IPS-20b (cell line): Measurements from ENCODE around the gene MSS51.

Experiments
- H3K27ac ChIP-seq: one replicate; pipeline ENCODE4 v1.5.1; 2013; ENCODE audit warnings: low read length
- H3K27me3 ChIP-seq: 2 replicates; pipeline ENCODE4 v1.6.1; 2013; ENCODE audit warnings: mild to moderate bottlenecking, low read length, inconsistent platforms; ENCODE audit not compliant: insufficient read depth
- H3K36me3 ChIP-seq: 2 replicates; pipeline ENCODE4 v1.6.1; 2013; ENCODE audit warnings: low read depth, mild to moderate bottlenecking, inconsistent platforms, low read length, moderate library complexity; ENCODE audit not compliant: insufficient read depth
- H3K4me1 ChIP-seq: 2 replicates; pipeline ENCODE4 v1.6.1; 2013; ENCODE audit warnings: mild to moderate bottlenecking, control low read depth, inconsistent platforms, low read length, moderate library complexity; ENCODE audit not compliant: insufficient read depth
- H3K4me3 ChIP-seq: 2 replicates; pipeline ENCODE4 v1.5.1; 2013; ENCODE audit warnings: mild to moderate bottlenecking, low read length, inconsistent platforms
- H3K9ac ChIP-seq: 2 replicates; pipeline ENCODE4 v1.6.1; 2013; ENCODE audit warnings: low read depth, mild to moderate bottlenecking, inconsistent platforms, low read length, moderate library complexity
- H3K9me3 ChIP-seq: 2 replicates; pipeline ENCODE4 v1.6.1; 2013; ENCODE audit warnings: mild to moderate bottlenecking, low read depth, low read length, inconsistent platforms; ENCODE audit not compliant: insufficient read depth

Gene MSS51

GRCh38 chr10:73413528-73414229, 19.7 kb downstream of the MSS51 start, which contains the start of gene ANXA7:
TSS of gene ANXA7 (minus strand) at chr10:73414058. CDS start at chr10:73400856, 13,202 bp downstream.
- peak within 1 kb of the TSS; percentile 96 for H3K4me3 ChIP-seq
- H3K27me3 ChIP-seq, result no peaks in the 10 kb centered on the region
- H3K36me3 ChIP-seq, result no peaks in the 10 kb centered on the region
- H3K27ac ChIP-seq, result peak within 1 kb of the TSS; percentile 77
- H3K9ac ChIP-seq, result peak within 1 kb of the TSS; percentile 87
- H3K9me3 ChIP-seq, result no peaks in the 10 kb centered on the region
- H3K4me1 ChIP-seq, result peaks cover 11% of the 10 kb centered on the region

GRCh38 chr10:73413108-73413527, 20.2 kb downstream of the MSS51 start:
- no peaks in the 10 kb centered on the region for H3K36me3 ChIP-seq
- H3K27me3 ChIP-seq, result no peaks in the 10 kb centered on the region
- H3K4me3 ChIP-seq, result peak overlapping the region; percentile 96
- no peaks in the 10 kb centered on the region for H3K9me3 ChIP-seq
- peak overlapping the region; percentile 76 for H3K27ac ChIP-seq
- peaks cover 11% of the 10 kb centered on the region for H3K4me1 ChIP-seq
- H3K9ac ChIP-seq, result peak overlapping the region; percentile 87

- Histone ChIP-seq H3K36me3 (peaks cover 3% of the 10 kb centered on the region; the same call in 1 of the 2 replicates), H3K4me3 (no peak overlapping the region), H3K27ac (no peak overlapping the region), H3K27me3 (no peaks in the 10 kb centered on the region), H3K9me3 (no peaks in the 10 kb centered on the region), H3K9ac (no peak overlapping the region), H3K4me1 (peaks cover 11% of the 10 kb centered on the region)
These were observed 22.5 kb downstream of the MSS51 start for GRCh38 chr10:73410897-73411296.

- Histone ChIP-seq H3K27ac (no peak overlapping the region), H3K9me3 (no peaks in the 10 kb centered on the region), H3K4me3 (no peak overlapping the region), H3K27me3 (no peaks in the 10 kb centered on the region), H3K36me3 (peaks cover 3% of the 10 kb centered on the region; the same call in 1 of the 2 replicates), H3K9ac (no peak overlapping the region), H3K4me1 (0 out of 2 replicates have a peak, but pooled peaks cover 3% of the 10 kb centered on the region)
These were observed 24.3 kb downstream of the MSS51 start for GRCh38 chr10:73408978-73409521.

GRCh38 chr10:73408061-73408460, 25.3 kb downstream of the MSS51 start:
- no peaks in the 10 kb centered on the region for H3K9me3 ChIP-seq
- no peak overlapping the region for H3K27ac ChIP-seq
- H3K4me1 ChIP-seq, result 0 out of 2 replicates have a peak, but pooled peaks cover 3% of the 10 kb centered on the region
- H3K4me3 ChIP-seq, result no peak overlapping the region
- H3K36me3 ChIP-seq, result peaks cover 3% of the 10 kb centered on the region; the same call in 1 of the 2 replicates
- H3K9ac ChIP-seq, result no peak overlapping the region
- H3K27me3 ChIP-seq, result no peaks in the 10 kb centered on the region

GRCh38 chr10:73407495-73407894, 25.9 kb downstream of the MSS51 start:
- H3K4me3 ChIP-seq, result no peak overlapping the region
- no peaks in the 10 kb centered on the region for H3K4me1 ChIP-seq
- H3K9ac ChIP-seq, result no peak overlapping the region
- H3K27me3 ChIP-seq, result no peaks in the 10 kb centered on the region
- peaks cover 3% of the 10 kb centered on the region; the same call in 1 of the 2 replicates for H3K36me3 ChIP-seq
- H3K27ac ChIP-seq, result no peak overlapping the region
- H3K9me3 ChIP-seq, result no peaks in the 10 kb centered on the region

- H3K9me3 ChIP-seq, result no peaks in the 10 kb centered on the region
- H3K4me1 ChIP-seq, result no peaks in the 10 kb centered on the region
- H3K27me3 ChIP-seq, result no peaks in the 10 kb centered on the region
- H3K36me3 ChIP-seq, result peaks cover 3% of the 10 kb centered on the region; the same call in 1 of the 2 replicates
- H3K27ac ChIP-seq, result no peak overlapping the region
- H3K9ac ChIP-seq, result no peak overlapping the region
- no peak overlapping the region for H3K4me3 ChIP-seq
These were observed 26.5 kb downstream of the MSS51 start for GRCh38 chr10:73406846-73407245.

- Histone ChIP-seq H3K4me1 (no peaks in the 10 kb centered on the region), H3K9me3 (no peaks in the 10 kb centered on the region), H3K9ac (no peak overlapping the region), H3K36me3 (peaks cover 3% of the 10 kb centered on the region; the same call in 1 of the 2 replicates), H3K4me3 (no peak overlapping the region), H3K27ac (no peak overlapping the region), H3K27me3 (no peaks in the 10 kb centered on the region)
These were observed 27.8 kb downstream of the MSS51 start for GRCh38 chr10:73405556-73405955.

- Histone ChIP-seq H3K27ac (no peak overlapping the region), H3K36me3 (peaks cover 3% of the 10 kb centered on the region; the same call in 1 of the 2 replicates), H3K4me1 (no peaks in the 10 kb centered on the region), H3K9me3 (no peaks in the 10 kb centered on the region), H3K9ac (no peak overlapping the region), H3K27me3 (no peaks in the 10 kb centered on the region), H3K4me3 (no peak overlapping the region)
These were observed 28.7 kb downstream of the MSS51 start for GRCh38 chr10:73404690-73405089.

- Histone ChIP-seq H3K4me1 (no peaks in the 10 kb centered on the region), H3K4me3 (no peak overlapping the region), H3K27ac (no peak overlapping the region), H3K27me3 (no peaks in the 10 kb centered on the region), H3K36me3 (peaks cover 19% of the 10 kb centered on the region), H3K9me3 (no peaks in the 10 kb centered on the region), H3K9ac (no peak overlapping the region)
These were observed 31.7 kb downstream of the MSS51 start for GRCh38 chr10:73401636-73402035.

- Histone ChIP-seq H3K27ac (no peak overlapping the region), H3K4me3 (no peak overlapping the region), H3K4me1 (no peaks in the 10 kb centered on the region), H3K9ac (no peak overlapping the region), H3K36me3 (peaks cover 37% of the 10 kb centered on the region), H3K27me3 (no peaks in the 10 kb centered on the region), H3K9me3 (no peaks in the 10 kb centered on the region)
These were observed 34.3 kb downstream of the MSS51 start for GRCh38 chr10:73399063-73399462.

GRCh38 chr10:73398024-73398423, 35.3 kb downstream of the MSS51 start:
- Histone ChIP-seq H3K4me3 (no peak overlapping the region), H3K9me3 (no peaks in the 10 kb centered on the region), H3K27ac (no peak overlapping the region), H3K27me3 (no peaks in the 10 kb centered on the region), H3K4me1 (no peaks in the 10 kb centered on the region), H3K36me3 (peaks cover 37% of the 10 kb centered on the region), H3K9ac (no peak overlapping the region)
